GM04504 (cell line): Measurements from ENCODE around the gene POLR1F.
"Not testable (repeated sequence)": the region's sequence is repeated elsewhere in the genome, so short reads cannot be mapped to it uniquely, and the experiment has no call there.

Source experiments
- DNase-seq: peaks from one replicate; pipeline ENCODE4 v3.0.0-alpha.2; 2012; ENCODE audit warnings: low read depth

The POLR1F gene, protein sequence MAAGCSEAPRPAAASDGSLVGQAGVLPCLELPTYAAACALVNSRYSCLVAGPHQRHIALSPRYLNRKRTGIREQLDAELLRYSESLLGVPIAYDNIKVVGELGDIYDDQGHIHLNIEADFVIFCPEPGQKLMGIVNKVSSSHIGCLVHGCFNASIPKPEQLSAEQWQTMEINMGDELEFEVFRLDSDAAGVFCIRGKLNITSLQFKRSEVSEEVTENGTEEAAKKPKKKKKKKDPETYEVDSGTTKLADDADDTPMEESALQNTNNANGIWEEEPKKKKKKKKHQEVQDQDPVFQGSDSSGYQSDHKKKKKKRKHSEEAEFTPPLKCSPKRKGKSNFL

DNA sequence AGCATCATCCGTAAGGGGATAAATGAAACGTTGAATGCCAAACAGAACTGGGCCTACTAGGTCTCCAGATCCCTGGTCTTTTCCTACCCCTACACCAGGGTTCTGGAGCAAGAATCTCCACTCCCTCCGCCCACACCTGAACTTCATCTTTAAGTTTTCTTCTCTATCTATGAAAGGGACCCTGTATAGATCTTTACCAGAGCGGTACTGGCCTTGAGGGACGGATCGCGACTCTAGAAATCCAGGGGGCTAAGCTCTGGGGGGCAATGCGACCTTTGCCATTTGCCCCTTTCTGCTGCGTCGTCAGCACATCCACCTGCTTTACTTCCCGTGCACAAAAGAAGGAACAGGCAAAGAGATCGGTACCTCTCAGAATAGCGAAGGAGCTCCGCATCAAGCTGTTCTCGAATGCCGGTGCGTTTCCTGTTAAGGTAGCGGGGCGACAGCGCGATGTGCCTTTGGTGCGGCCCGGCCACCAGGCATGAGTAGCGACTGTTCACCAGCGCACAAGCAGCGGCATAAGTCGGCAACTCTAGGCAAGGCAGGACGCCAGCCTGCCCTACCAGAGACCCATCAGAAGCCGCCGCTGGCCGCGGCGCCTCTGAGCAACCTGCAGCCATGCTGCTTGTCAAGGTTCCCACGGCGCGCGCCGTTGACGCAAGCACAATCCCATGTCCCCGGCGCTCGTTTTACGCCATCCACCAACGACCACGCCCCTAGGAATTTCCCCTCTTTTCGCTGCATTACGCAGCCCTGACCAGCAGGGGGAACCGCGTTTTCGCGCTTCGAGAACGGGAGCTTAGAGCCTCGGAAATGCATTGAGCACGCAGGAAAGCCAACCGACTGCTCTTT is at the start of gene POLR1F:
Gene POLR1F, minus strand, starts transcription at position 641 of the 852 bp plus-strand sequence. Its CDS starts 21 bp downstream, at position 620.
- peak; percentile 89 for DNase-seq

DNA sequence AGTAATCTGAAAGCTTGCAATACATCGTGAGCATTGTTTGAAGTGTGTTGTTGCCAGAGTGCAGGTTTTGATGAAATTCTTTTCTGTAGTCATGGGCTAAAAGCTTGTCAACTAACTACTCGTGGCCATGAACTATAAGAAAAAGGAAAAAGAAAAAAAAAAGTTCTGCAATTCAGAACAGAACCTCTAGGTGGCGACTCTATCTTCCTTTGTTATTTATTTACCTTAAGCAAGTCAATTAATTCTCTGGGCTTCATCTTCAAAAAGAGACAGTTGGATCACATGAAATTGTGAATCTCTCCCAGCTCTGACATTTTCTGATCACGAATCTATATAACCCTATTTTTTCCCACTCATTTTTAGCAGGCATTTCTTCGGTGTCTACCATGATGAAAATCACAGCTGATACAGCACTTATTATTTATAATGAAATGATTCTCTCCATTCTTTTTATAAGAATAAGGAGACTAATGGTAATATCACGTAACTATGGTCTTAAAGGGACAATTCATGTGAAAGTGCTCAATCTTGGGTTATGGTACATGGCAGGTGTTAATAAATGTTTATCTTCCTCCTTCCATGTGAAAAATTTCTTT is 45.8 kb upstream of the POLR1F start:
- DNase-seq = peak; percentile 14

DNA sequence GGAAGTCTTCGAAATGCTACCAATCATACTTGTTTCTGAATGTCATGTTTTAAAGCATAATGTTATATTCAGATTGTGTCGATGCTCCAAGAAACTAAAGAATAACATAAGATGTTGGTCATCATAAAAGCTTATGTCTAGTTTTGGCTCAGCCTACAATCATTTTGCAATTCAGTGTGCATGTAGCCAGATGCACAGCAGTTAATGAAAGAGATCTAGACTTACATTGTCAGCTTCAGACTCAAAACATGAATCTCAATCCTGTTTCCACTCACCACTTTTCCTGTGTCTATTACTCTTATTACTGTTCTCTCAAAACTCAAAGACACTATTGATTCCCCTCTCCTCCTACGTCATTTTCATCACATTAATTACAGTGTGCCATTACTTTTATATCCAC is 43.2 kb upstream of the POLR1F start:
- no peak for DNase-seq

DNA sequence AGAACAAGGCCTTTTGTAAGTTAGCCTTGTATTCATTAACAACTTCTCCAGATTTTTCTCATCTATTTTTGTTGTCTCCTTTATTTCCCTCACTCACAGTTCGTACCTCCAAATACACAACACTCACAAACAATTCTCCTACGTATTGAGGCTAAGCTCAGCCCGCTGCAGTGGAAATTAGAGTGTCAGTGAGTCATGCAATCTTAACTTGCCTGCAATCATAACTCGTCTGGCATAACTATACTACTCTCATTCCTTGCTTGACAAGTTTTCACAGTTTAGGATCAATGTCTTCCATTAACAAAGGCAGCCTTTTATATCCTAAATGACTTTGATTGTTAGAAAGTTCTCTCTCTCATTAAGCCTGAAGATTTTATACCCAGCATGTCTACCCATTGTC is 40.8 kb upstream of the POLR1F start:
- DNase-seq = no peak

DNA sequence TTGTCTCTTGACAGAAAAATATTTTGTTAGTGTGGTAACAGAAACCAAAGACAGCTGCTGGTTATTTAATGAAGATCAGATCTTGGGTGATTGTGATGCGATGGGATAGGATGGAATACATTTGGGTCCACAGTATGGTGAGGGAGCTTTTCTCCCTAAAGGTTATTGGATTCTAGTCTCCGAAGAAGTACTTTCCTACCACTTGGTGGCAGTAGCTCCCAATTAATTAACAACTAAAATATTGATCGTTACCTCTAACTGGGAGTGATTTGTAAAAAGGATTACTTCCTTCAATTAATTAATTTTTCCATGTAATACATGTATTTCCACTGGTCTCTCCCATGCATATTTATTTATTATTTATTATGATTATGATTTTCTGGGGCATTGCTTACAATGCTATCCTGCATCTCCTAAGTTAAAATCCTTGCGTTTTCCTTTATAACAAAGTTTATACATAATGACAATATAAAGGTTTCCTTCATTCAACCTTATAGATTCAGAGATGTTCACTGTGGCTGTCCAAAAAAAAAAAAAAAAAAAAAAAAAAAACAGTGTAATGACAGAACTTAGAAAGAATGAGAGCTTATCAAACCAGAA is 39.0 kb upstream of the POLR1F start:
- DNase-seq = no peak

DNA sequence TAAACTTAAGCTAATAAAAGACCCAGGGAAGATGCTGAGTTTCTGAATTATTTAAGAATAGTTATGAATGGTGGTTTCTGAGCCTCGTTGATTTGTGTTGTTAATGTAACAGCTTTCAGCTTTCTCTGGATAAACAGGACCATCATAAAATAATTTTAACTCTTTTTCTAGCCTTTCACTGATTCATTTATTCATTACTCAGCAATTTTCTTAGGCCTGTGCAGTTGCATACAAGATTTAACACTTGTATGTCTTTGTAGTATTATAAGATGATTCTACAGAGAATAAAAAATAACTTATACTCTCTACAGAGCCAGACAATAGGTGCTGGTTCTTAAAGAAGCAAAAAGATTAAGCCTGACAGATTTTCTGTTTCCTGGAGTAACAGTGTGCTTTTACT is 35.2 kb upstream of the POLR1F start:
- DNase-seq = no peak

DNA sequence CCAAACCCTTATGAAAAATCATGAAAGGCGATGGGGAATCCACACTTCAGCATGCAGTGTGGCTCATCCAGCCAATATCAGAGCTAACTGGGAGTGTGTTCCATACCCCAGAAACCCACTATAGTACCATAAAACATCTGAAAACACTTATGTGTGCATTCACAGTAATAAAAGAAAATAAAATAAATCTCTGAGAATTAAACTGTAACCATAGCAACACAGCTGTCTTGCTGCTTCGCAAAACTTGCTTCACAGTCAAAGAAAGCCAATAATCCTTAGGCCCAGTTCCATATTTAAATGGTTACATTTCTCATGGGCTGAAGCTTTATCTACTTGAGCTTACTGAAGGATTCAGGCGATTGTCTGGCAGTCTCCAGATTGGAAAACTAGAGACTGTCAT is 19.9 kb upstream of the POLR1F start:
- DNase-seq = no peak

DNA sequence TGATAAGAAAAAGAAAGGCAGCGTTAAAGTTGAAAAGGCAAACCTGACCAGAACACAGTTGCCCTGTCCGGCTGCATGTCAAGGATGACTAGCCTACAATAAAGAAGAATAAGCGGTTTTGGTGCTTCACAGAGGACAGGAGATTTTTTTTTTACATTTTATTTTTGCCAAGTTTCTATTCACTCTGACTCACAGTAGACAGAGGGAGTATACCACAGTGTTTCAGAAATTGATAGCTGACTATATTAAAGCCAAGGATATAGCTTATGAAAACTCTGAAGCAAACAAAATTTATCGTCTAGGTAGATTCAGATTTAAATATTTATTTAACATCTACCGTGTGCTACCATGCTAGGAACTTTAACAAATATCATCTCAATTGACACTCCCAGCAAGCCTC is 16.9 kb upstream of the POLR1F start:
- DNase-seq = no peak

DNA sequence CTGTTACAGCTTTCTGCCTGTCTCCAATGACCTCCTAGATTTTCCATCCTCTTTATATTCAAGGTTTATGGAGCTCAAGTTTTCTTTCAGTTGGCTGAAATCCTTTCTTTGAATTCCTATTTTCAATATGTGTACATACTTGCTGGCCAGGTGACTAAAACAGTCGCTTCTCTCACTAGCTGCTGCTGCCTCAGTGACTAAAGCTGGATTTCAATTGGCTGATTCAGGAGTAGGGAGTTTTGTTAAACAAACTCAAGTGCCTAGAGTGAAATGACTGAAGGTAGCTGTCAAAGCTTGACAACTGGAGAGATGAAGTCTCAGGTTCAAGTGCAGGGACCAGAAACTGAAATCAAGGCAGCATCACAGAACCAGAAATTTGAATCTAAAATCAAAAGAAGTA is 6.7 kb upstream of the POLR1F start:
- no peak for DNase-seq

DNA sequence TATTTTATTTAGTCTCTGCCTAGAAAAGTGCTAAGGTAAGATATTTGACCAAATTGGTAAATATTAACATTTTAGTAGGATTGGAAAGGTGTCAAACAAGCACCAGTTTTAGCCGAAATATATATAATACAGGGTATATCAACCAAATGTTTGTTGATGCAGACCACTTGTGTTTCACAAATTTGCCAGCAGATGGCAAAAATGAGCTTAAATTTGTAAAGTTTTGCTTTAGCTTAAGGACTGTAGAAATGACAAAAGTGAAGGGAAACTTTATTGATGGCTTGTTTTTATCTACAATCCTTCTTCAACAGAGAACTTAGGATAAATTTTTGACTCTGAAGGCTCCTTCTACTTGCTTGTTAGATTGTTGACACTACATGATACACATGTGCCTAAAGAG is 4.8 kb upstream of the POLR1F start:
- no peak for DNase-seq

DNA sequence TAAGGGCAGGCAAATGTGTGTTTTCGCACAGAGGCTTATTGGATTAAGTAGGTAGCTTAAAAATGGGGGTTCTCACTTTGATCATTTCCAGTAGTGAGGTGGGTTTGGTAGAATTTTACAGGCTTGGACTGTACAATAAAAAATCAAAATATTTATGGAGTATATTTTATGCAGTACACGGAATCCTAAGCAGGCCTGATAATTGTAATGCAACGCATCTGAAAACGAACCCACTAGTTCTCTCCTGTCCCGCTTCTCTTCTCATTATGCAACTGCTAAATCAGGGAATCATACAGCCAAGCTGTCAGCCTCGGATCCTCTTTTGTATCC is 377 bp upstream of the POLR1F start:
- DNase-seq = no peak

DNA sequence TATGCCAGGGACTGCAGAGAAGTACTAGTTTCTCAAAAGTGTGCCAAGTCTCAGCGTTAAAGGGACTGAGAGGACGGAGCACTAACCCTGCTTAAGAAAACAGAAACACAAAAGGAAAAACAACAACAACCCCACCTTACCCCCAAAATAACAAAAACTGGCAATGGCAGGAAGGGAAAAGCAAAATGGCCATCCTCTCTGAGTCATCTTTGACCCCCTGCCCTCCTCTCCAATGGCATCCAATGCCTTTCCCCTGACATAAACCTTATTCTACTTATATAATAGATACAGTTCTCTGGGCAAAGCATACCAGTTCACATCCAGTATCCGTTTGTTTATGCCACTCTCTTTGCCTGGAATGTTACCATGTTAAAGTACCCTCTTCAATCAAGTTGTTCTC is 1.6 kb downstream of the POLR1F start:
- DNase-seq = no peak

DNA sequence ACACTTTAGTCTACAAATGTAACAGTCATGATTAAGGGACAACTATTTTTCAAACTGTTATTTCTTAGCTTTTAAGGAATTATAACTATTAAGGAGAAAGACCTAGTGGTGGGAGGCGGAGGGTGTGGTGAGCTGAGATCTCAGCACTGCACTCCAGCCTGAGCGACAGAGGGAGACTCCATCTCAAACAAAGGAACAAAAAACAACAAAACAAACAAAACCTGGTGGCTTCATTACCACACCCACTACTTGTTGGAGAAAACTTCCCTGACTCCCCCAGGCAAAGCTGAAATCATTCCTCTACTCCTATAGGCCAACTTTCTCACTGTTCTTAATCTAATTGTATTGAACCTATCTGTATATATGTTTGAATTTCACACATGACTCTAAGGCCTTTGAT is 3.2 kb downstream of the POLR1F start:
- no peak for DNase-seq

DNA sequence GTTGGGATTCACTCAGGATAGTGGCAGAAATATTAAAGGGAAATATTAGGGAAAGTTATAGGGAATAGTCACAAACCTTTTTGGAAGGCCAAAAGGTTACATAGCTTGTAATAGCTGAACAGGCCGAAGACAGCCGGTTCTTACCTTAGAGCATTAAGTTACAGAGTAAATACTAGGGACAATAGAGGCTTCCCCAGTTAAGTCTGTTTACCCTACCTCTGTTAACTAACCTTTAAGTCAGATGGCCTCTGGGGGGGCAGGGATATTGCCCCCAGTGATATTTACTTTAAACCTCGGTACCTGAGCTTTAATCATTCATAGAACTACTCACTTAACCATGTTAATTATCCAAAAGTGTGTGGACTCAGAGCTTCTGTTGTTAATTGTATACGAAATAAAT is 7.4 kb downstream of the POLR1F start:
- no peak for DNase-seq

DNA sequence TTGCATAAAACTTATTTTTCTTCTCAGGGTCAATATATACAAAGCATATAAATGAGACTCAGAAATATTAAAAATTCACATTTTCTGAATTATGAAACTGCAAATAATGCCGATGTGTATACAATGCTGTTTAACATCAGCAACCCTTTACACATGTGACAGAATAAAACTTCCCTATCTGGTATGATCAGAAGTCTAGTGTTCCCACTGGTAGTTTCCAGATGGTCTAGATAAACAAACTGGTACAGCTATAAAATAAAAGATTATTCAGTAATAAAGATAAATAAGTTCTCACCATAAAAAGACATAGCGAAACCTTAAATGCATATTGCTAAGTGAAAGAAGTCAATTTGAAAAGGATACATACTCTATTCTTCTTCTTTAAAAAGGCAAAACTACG is 7.9 kb downstream of the POLR1F start:
- DNase-seq = no peak

DNA sequence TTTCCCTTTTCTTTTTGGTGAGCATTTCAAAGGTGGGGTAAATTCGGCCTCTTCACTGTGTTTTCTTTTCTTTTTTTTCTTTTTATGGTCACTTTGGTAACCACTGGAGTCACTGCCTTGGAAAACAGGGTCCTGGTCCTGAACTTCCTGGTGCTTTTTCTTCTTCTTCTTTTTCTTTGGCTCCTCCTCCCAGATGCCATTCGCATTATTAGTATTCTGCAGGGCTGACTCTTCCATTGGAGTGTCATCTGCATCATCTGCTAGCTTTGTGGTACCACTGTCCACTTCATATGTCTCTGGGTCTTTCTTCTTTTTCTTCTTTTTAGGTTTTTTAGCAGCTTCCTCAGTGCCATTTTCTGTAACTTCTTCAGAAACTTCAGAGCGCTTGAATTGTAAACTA is 10.5 kb downstream of the POLR1F start:
- no peak for DNase-seq

DNA sequence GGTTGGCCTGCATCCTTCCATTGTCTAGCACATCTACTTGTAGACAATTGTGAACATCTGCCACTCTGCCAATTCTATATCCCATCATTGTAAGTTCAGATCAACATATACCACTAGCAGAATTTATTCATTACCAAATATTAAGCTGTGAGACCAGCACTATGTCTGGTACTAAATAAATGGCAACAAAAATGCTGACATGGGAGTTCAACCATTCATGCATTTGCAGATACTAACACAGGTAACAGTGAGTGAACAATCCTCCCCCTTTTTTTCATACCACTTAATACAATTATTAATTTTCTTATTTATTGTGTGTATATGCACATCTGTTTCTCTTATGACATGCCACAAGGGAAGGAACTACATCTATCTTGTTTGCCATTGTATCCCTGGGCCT is 11.9 kb downstream of the POLR1F start:
- no peak for DNase-seq

DNA sequence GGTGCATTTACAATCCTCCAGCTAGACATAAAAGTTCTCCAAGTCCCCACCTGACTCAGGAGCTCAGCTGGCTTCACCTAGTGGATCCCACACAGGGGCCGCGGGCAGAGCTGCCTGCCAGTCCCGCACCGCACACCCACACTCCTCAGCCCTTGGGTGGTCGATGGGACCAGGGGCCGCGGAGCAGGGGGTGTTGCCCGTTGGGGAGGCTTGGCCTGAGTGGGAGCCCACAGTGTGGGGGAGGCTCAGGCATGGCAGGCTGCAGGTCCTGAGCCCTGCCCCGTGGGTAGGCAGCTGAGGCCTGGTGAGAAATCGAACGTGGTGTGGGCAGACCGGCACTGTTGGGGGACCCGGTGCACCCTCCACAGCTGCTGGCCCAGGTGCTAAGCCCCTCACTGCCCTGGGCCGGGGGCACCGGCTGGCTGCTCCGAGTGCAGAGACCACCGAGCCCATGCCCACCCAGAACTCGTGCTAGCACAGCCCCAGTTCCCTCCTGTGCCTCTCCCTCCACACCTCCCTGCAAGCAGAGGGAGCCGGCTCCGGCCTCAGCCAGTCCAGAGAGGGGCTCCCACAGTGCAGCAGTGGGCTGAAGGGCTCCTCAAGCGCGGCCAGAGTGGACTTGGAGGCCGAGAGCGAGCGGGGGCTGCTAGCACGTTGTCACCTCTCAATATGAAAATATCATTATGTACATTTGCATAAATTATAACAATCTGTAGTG is 16.6 kb downstream of the POLR1F start:
- no peak for DNase-seq

DNA sequence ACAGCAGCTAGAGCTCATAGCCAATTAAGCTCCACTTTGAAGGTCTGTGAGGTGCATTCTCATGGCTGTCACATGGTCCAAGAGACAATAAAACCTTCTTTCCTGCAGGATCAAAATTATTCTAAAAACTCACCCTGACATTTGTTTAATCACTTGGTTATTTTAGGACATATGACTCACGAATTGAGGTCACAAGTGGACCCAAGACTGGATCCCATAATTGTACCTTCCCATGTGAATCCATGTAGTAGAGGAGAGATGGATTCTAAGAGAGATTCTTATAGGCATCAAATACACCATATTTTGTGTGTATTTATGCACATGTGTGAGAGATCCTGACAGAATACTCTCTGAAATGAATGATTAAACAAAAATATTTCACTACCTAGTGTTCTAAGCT is 18.1 kb downstream of the POLR1F start:
- no peak for DNase-seq

DNA sequence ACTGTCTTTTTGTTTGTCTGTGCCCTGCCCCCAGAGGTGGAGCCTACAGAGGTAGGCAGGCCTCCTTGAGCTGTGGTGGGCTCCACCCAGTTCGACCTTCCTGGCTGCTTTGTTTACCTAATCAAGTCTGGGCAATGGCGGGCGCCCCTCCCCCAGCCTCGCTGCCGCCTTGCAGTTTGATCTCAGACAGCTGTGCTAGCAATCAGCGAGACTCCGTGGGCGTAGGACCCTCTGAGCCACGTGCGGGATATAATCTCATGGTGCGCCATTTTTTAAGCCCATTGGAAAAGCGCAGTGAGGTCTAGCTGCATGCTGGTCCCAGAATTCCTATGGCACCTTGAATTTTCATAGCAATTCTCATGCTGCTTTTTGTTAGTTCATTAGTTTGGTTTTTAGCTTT is 19.7 kb downstream of the POLR1F start:
- DNase-seq = not testable (repeated sequence)

DNA sequence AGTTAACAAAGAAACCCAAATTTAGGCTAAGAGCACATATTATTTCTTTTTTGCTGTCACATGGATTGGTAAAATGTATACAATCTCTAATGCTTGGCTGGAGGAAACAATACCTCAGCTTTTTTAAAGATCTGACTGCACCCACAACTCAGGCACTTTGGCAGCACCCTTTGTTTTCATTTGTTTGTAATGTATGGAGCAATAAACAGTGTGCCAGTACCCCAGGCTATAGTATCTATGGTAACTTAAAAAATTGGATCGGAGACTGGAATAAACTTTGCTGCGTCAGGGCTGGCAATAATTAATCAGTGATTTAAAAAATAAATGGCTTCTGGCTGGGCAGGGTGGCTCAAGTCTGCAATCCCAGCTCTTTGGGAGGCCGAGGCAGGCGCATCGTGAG is 27.2 kb downstream of the POLR1F start:
- DNase-seq = no peak

DNA sequence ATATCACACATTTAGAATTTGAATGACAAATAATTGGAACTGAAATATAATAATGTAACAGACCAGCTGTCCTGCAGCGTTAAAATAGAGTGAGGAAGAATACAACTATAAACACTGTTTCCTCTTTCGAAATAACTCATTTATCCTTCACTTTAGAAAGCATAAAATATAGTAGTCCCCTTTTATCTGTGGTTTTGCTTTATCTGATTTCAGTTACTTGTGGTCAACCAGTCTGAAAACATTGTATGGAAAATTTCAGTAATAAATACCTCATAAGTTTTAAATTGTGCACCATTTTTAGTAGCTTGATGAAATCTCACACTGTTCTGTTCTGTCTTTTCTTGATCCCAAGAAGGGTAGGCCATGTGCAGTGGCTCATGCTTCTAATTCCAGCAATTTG is 31.7 kb downstream of the POLR1F start:
- DNase-seq = peak; percentile 30
